GM18498 (cell line): Measurements from ENCODE around the gene NABP1.

Experiments
- ATAC-seq: cut with Tn5 transposase; IDR thresholded peaks from one replicate; pipeline ENCODE4 v1.9.1; 2021; ENCODE audit warnings: mild to moderate bottlenecking, moderate library complexity; ENCODE audit not compliant: unreplicated experiment

The NABP1 gene

DNA sequence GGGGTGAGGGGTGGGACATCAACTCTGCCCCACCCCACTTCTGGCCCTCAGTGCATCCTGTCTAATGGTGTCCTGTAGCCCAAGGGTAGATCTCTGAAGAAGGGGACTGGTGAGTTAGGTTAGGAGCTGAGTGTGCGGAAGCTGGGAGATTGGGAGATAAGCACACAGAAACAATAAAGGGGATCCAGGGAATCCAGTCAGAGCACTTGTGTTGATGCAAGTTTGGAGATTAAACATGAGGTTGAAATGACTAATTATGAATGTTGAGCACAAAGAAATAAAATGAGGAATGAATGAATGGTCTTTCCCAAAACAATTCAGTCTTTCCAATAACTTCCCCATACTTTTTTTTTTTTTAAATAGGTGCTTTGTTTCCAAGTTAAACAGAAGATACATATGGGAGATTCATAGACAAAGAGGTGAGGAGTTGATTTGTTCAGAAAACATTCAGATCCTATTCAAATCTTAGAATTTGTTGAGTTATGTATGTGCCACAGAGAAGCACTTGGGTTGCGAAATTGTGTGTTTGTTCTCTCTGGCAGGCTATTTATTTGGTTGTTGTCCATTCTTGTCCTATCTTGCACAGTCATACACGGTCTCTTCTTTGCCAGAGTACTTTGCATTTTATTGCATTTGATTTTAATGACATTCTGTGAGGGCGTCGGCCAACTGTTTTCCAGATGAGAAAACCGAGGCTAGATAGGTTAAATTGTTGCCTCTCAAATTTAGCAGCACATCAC, 31.6 kb upstream of the NABP1 start:
- no peak for ATAC-seq

DNA sequence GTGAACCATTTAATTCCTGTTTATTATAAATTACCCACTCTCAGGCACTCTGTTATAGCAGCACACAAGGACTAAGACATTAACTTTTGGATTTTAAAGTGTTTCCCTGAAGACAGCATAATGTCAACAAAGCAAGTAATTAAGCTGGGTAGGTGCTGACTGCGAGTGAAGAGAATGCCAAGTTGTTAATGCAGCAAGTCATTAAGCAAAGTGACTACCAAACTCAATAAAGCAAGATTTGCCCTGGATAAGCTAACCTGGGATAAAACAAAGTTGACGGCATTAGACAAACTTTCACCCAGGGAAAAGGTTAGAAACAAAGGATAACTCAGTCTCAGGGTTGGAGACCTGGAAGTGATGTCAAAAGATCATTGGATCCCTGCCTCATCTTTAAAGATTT, 28.4 kb upstream of the NABP1 start:
- ATAC-seq: no peak

DNA sequence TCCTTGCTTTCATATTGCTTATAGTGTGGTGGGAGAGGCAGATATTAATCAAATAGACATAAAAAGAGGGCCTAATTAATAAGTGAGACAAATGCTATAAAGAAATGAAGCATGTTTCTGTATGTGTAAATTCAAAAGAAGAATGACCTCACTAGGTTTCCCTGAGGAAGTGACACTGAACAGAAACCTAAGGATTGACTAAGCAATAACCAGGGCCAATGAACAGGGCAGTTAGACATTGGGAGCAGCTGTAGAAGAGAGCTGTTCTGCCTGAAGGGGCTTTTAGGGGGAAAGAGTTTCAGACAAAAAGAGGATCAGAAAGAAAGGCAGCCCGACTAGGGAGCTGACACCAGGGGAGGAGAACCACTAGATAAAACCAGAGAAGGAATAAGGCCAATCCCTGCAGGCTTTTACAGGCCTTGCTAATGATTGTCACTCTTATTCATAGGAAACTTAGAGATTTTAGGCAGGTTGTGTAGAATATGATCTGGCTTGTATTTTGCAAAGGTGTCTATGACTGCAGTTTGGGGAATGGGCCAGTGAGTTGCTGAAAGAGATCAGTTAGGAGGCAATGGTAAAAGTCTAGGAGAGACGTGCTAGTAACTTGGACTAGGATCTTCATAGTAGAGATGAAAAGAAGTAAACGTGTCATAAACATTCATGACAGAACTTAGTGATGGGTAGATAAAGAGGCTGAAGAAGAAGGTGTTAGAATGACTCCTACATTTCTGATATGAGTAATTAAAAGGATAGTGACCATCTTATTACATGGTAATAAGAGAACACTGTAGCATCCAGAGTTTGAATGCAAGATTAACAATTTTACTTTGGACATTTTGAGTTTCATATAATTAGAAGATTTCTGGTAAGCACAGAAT, 26.8 kb upstream of the NABP1 start:
- ATAC-seq: peak; percentile 95

DNA sequence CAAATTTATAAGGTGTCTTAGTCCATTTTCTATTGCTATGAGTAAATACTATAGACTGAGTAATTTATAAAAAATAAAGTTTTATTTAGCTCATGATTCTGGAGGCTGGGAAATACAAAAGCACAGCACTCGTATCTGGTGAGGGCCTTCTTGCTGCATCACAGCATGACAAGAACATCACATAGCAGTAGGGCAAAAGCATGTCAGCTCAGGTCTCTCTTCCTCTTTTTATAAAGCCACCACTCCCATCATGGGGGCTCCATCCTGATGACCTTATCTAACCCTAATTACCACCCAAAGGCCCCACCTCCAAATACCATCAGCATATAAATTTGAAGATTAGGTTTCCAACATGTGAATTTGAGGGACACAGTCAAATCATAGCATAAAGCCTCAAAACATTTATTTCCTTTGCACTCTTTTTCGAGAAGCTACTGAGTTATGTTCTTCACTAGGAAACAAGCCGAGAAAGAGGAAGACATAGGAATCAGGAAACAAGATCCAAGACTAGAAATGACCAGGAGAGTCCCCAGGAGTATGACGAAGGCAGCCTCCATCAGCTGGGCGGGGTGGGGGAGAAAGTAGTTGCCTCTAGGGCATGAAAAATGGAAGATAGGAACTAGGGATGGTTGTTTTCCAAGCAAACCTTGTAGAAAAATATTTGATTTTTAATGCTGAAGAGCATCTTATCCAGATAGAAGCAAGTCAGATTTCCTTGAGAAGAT, 24.1 kb upstream of the NABP1 start:
- no peak for ATAC-seq

DNA sequence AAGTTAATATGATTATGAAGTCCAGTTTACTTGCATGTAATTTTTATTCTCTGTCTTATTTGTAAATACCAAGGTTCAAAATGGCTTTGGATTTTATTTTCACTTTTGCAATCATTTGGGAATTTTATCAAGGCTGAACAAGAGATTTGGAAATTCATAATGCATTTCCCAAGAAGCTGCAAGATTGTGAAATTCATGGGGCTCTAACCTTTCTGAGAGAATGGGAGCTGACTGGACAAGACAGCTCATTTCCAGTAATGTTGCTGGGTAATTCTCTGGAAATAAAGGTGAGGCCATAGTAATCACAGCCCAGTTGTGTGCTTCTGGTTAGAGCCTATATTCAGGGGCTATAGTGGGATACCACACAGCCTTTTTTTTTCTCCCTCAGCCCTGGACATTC, 21.5 kb upstream of the NABP1 start:
- ATAC-seq: no peak

DNA sequence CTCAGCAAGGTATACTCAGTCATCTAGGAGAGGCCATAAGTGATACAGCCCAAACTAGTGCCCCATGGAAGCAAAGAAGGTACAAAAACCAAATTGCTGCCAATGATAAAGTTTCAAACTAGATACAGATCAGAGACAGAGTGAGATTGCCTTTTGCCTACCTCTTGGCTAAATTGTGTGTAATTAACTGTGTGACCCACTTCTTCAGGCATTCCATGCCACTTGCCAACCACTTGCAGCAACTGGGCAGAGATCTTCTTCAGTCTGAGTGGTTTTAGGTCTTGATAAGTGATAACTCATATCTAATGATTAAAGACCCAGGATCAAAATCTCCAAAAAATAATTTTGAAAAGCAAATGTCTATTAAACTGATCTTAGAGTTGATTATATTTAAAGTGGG, 21.1 kb upstream of the NABP1 start:
- no peak for ATAC-seq

DNA sequence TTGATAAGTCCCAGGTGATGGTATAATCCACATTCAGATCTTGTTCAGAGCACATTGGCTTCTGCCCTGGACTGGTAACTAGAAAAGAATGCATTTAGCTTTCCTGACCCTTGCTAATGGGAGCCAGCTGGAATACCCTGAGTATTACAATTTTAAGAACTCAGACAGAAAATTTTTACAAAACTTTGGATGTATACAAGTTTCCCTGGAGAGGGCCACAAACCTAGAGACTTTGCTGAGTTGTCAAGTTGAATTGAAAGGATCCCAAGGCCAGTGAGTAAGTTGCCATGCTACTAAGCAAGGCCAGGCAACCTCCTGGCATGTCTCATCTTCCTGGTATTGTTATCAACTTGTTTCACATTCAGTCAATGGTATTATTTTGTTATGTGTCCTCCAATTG, 20.0 kb upstream of the NABP1 start:
- no peak for ATAC-seq

DNA sequence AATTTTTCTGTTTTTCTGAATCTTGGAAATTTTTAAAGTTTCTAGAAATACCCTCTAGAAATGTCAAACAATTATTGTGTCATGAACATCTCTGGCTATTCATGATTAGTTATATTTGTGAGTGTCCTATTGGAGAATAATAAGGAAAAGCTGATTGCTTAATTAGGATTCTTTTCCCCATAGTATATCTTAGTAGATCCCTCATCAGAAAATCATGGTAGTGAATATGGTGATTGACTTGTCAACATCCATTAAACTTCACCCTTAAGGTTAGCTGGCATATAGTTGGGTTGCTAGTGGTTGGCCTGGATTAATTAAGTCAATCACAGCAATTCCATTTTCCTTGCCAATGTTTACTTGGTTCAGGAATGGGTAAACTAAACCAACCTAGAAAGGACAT, 18.7 kb upstream of the NABP1 start:
- ATAC-seq: no peak

DNA sequence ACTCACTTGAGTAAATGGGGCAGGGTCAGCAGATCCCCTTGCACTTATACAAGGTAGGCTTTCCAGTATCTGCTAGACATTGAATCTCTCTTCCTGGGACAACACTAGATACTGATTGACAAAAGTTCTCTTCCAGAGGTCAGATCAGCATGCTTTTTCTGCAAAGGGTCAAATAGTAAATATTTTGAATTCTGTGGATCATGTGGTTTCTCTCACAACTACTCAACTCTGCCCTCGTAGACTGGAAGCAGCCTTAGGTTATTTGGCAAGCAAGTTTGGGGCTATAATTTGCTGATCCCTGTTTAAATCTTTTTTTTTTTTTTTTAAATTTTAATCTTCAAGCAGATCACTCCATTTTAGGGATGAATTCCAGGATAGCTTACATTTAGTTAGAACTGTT, 17.4 kb upstream of the NABP1 start:
- no peak for ATAC-seq

DNA sequence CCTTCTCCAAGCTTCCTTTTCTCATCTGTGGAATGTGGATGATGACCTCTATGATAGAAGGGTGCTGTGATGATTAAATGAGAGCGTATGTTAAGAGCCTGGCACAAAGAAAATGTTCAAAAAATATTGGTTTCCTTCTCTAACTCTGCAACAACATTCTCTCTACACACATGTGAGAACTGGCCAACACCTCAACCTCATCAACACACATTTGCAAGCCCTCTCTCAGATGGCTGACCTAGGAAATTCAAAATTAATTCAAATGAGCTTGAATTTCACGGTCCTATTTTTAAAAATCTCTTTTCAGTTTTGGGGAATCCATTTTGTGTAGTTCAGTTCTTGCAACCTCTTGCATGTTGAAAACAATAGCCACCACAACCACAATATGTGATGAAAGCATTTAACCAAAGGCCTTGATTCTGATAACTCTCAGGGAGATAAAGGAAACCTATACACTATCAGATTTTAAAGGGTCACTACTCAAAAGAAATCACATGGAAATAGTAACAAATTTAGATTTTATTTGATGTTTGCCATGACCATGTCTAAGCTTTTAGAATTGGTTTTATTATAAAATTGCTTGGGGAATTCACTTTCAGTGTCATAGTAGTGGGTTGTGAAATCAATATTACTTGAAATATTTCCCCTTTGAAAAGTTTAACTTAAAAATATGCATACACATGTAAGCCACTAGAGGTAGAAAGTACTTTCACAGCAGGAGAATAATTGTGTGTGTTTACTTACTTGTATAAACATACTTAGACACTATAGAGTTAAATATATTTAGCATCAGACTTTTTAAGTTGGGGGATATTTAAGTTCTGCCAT, 16.6 kb upstream of the NABP1 start:
- peak; percentile 52 for ATAC-seq

DNA sequence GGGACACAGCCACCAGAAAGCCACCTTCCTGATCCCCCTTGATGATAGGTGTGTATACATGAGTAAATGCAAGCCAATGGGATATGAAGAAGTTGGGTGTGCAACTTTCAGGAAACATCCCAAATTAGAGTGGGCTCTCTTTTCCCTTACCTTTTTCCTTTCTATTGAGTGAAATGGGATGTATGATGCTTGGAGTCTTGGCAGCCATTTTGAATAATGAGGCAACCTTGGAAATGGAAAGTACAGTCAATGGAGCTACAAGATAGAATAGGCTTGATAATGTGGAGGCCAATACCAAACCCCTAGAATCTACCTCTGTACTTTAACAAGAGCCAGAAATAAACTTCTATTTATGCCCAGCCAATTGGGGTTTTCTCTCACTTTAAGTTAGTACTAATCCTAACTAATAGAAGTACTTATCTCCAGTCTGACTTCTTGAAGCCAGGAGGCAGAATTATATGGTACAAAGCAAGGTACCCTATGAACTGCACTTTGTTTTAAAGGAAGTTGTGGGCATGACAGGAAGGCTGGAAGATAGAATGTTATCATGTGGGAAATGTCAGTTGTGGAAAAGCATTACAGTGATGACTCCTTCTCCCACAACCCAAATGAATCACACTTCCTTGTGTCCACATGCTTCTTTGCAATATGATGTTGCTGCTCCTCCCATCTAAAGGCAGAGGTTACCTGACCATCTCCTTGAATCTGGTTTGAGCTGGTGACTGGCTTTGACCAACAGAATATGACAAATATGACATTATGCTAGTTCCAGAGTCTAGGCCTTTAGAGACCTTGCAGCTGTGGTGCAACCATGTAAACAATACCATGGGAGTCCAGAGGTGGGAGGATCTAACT, 12.9 kb upstream of the NABP1 start:
- no peak for ATAC-seq

DNA sequence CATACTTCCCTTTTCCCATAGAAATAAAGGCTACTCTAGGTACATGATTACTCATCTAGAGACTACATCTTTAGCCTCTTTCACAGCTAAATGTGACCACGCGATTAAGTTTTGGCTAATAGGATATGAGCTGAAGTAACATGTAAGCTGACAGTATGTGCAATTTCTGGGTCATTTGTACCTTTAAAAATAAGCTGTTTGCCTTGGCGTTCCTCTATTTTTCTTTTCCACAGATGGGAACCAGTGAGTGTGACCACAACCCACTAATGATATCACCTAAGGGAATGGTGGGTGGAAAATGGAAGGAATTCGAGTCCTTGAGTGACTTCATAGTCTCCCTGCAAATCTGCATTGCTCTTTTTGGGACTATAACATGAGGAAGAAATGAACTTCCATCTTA, 11.7 kb upstream of the NABP1 start:
- ATAC-seq: no peak

DNA sequence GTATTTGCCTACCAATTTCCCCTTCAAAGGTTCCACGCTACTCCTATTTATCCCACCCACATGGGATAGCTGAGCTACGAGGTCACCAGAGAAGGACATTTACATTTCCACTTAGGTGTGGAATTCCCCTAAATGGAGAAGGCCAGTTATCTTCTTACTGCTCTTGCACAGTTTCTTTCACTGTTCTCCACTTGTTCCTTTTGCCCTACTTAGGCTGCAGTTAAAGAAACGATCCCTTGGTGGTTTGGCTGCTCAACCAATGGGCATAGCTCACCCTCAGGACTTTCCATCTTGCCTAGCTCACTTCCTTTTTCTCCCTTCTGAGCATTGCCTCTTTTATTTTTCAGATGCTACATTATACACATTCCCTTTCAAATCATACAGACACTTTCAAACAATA, 11.2 kb upstream of the NABP1 start:
- peak; percentile 76 for ATAC-seq

DNA sequence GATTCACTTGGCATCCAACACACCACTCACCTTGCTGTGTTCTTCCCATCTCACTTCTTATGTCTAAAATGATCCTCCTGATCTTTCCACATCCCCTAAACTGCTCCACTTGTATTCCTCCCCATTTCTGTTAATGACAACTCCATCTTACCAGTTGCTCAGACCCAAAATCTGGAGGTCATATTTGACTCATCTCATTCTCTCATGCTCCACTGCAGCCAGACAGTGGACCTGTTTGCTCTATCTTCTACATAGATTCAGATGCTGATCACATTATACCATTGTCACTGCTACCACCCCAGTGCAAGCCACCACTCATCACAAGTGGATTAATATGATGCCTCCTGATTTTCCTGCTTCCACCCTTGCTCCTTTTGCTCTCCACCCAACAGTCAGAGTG, 7.9 kb upstream of the NABP1 start:
- peak; percentile 57 for ATAC-seq

DNA sequence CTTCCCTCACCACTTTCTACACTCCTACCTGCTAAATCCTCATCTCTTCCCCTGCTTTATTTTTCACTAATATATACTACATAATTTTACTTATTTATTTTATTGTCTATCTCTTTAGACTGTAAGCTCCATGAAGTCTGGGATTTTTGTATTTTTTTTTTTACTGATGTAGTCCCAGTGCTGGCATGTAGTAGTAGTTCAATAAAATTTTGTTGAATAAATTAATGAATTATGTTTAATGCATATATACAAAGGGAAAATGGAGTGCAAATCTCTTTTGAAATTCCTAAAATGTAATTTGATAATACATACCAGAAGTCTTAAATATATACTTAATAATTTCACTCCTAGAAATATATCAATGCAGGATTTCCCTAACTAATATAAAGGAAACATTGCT, 7.1 kb upstream of the NABP1 start:
- ATAC-seq: no peak

DNA sequence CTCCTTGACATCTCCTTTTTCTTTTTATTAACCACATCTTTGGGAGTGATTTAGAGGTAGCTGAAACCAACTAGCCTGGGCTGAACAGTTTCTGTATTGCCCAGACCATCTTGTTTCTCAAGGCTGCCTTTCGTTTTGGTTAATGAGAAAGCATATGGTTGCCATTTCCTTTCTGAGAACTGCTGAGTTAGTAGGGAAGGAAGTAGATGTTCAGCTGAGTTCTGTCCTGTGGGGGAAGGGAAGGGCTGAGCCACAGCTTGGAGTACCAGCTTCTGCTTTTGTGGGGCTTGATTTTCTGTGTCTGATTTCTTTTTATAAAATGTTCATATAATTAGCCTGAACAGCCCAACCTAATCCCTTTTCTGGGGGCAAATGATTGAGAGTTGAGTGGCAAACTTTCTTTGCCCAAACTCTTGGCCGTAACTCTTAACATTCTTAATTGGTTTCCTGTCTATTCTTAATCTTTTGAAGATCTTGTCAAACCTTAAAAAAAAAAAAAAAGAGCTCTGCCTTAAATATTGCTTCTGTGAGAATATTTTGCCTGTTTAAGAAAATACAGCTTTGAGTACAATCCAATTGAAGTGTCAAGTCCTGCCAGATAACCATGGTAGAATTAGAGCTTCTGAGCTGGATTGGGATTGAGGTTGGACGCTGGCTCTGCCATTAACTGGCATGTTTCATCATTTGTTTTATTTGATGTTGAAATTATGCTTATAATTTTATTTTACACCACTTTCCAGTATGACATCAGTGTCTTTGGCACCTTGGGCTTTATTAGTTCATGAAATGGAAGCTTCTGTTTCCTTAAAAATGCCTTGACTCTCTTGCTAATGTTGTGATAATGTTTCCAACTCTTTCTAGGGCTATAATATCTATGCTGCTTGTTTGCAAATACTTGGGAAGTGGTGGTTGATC, 1.9 kb upstream of the NABP1 start:
- ATAC-seq: peak; percentile 56

DNA sequence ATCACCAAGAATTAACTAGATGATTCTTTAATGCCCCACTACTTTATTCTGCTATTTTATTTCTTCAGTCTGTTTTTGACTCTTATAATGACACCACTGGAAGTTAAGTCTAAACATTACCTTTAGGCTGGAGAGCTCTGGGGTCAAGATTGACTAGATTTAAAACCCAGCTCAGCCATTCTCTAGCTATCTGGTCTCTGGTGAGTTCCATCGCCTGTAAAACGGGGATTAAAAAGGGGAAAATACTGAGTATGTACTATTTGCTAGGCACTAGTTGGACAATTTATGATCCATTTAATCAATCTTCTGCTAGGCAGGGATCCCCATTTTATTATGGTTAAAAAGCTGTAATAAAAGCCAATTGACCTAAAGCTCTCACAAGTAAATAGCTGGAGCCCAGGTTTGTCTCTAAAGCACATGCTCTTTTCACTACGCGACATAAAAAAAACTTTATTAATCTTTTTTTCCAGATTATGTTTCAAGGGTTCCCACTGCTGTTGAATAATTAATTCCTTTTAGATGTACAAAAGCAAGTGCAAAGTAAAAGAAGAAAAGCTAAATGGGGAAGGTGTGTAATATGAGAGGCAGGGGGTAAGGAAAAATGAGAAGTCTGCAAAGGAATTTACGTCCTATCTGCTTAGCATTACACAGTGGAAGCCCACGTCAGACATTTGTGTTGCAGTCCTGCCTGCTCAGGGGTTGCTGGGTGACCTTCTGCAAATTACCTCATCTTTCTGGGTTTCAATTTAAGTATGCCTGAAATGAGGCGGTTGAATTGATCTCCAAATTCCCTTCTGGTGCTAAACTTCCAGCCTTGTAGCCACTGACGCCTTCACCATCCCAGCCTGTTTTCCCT, 918 bp upstream of the NABP1 start:
- ATAC-seq: peak; percentile 29
